Measurements from ENCODE around the gene RSRC1.
"Not testable (repeated sequence)": the region's sequence is repeated elsewhere in the genome, so short reads cannot be mapped to it uniquely, and the experiment has no call there.

Gene RSRC1

GRCh38 chr3:158101335-158102241, 8.3 kb upstream of the RSRC1 start:
- DNase-seq (ENCODE audit: low read depth in 2 of 2), result no peak

- no peak for DNase-seq (ENCODE audit: low read depth in 2 of 2)
Measured at GRCh38 chr3:158102242-158103080, 7.4 kb upstream of the RSRC1 start.

- DNase-seq (ENCODE audit: low read depth in 2 of 2), result no peak
Measured at GRCh38 chr3:158103081-158103886, 6.6 kb upstream of the RSRC1 start.

- DNase-seq (ENCODE audit: low read depth in 2 of 2), result no peak
Measured at GRCh38 chr3:158103887-158104327, 6.0 kb upstream of the RSRC1 start.

- no peak for DNase-seq (ENCODE audit: low read depth in 2 of 2)
Measured at GRCh38 chr3:158104431-158104921, 5.4 kb upstream of the RSRC1 start.

- DNase-seq (ENCODE audit: low read depth in 2 of 2), result no peak
Measured at GRCh38 chr3:158105119-158105709, 4.7 kb upstream of the RSRC1 start.

- DNase-seq (ENCODE audit: low read depth in 2 of 2), result no peak
Measured at GRCh38 chr3:158105710-158106253, 4.1 kb upstream of the RSRC1 start.

- DNase-seq (ENCODE audit: low read depth in 2 of 2), result no peak
Measured at GRCh38 chr3:158106766-158107471, 3.0 kb upstream of the RSRC1 start.

GRCh38 chr3:158107605-158108444, 2.1 kb upstream of the RSRC1 start:
- no peak for DNase-seq (ENCODE audit: low read depth in 2 of 2)

- no peak for DNase-seq (ENCODE audit: low read depth in 2 of 2)
Measured at GRCh38 chr3:158108445-158108985, 1.4 kb upstream of the RSRC1 start.

- no peak for DNase-seq (ENCODE audit: low read depth in 2 of 2)
Measured at GRCh38 chr3:158109295-158109803, 540 bp upstream of the RSRC1 start.

- no peak for DNase-seq (ENCODE audit: low read depth in 2 of 2)
Measured at GRCh38 chr3:158110658-158111018, 749 bp downstream of the RSRC1 start.

- no peak for DNase-seq (ENCODE audit: low read depth in 2 of 2)
Measured at GRCh38 chr3:158111861-158112260, 2.0 kb downstream of the RSRC1 start.

- not testable (repeated sequence) for DNase-seq (ENCODE audit: low read depth in 2 of 2)
Measured at GRCh38 chr3:158113595-158113994, 3.7 kb downstream of the RSRC1 start.

GRCh38 chr3:158120330-158120729, 10.4 kb downstream of the RSRC1 start:
- DNase-seq (ENCODE audit: low read depth in 2 of 2), result no peak

GRCh38 chr3:158121295-158121694, 11.4 kb downstream of the RSRC1 start:
- no peak for DNase-seq (ENCODE audit: low read depth in 2 of 2)

GRCh38 chr3:158122721-158123120, 12.8 kb downstream of the RSRC1 start:
- DNase-seq (ENCODE audit: low read depth in 2 of 2), result not testable (repeated sequence)

GRCh38 chr3:158127250-158128219, 17.6 kb downstream of the RSRC1 start:
- DNase-seq (ENCODE audit: low read depth in 2 of 2), result no peak
